ENCODE measurements around the gene SNAPIN.
A peak's percentile ranks its signal among the peaks of the same experiment; 100 is the strongest.

The SNAPIN gene, protein sequence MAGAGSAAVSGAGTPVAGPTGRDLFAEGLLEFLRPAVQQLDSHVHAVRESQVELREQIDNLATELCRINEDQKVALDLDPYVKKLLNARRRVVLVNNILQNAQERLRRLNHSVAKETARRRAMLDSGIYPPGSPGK

DNA sequence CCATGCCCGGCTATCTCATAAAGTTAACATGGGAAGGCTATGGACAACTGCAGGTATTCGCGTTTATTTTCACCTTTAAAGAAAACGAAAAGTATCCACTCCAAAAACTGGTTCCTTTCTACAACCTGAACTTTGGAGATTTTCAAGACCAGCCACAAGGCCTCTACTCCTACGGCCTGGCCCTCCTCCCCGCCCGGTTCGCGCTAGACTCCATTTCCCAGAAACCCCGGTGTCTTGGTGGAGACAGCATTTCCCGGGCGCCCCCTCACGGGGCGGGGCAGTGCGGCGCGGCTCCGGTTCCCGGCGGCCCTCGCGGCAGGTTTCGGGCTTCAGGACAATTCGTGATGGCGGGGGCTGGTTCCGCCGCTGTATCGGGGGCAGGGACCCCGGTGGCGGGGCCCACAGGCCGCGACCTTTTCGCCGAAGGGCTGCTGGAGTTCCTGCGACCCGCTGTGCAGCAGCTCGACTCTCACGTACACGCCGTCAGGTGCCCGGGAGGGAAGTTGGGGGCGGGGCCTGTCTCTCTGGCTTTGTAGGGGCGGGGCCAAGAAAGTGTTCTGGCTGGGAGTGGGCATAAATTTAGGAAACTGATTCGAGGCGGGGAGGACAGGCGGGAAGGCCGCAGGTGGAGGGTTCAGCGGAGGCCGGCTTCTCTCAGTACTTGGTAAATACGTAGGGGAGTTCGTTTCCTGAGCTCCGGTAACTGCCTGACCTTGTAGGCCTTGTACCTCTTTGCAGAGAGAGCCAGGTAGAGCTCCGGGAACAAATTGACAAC, at the start of gene SNAPIN:
Gene SNAPIN, plus strand, starts transcription at position 304 of the 775 bp plus-strand sequence. Its CDS starts 41 bp downstream, at position 345.
- peak; percentile 86 for DNase-seq (ENCODE audit: low spot score)

DNA sequence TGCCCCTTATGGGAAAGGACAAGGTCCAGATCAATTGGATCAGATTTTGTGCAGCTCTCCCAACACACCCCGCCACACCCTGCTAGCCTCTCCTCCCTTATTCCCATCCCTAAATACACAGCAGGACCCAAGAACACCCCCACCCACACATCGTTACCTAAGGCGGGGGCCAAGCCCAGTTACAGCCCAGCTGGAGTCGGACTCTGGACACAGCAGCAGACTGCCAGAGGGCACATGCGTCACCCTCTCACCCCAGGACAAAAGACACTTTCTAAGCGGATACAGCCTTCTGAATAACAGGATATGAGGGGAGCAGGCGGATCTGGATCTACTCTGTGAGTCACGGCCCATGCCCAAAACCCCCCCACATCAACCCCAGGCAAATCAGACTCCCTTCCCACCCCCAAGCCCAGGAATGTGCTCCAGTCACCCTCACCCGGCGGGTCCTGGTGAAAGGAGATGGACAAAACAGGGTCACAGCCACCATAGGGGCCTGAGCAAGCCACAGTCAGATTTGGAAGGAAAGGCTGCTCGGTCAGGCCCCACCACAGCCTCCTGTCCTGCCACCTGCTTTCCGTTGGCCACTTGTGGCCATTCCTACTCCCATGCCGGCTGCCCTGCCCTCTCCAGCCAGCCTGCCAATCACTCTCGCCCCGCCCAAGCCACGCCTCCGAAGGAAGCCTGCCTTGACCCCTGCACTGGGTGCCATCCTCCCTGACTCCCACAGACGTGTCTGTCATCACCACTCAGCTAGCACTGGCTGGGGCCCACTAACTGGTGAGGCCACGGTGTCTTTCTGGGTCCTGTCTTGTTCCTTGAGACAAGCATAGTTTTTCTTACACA, 49.5 kb upstream of the SNAPIN start:
- no peak for DNase-seq (ENCODE audit: low spot score)

DNA sequence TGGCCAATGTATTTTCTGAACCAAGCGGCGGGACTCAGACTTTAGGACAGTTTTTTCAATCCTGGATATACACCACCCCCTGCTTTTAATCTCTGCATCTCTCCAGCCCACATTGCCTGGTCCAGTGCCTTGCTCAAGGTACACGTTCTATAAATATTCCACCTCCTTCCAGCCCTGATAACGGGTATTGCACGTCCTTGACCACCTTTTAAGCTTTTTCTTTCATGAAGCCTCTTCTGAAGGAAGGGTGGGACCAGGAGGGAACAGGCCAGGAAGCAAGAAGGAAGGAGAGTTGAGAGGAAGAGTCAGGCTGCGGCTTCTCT, 49.0 kb upstream of the SNAPIN start:
- no peak for DNase-seq (ENCODE audit: low spot score)

DNA sequence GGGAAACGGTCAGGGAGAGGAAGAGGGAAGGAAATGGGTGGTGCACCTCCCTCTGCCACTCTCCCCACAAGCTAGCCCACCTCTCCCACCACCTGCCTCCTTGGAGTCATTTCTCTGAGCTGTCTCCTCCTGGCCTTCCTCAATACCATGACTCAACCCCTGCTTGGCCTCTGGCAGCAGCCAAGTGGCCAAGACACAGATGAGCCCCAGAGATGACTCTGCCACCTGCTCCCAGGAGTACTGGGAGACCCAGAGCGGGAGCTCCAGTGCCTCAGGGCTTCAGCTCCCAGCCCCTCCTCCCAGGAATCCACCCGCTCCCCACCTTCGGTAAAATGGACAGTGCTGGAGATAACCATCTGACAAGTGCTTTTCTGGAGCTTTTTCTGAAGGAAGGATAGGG, 48.2 kb upstream of the SNAPIN start:
- DNase-seq (ENCODE audit: low spot score), result no peak

DNA sequence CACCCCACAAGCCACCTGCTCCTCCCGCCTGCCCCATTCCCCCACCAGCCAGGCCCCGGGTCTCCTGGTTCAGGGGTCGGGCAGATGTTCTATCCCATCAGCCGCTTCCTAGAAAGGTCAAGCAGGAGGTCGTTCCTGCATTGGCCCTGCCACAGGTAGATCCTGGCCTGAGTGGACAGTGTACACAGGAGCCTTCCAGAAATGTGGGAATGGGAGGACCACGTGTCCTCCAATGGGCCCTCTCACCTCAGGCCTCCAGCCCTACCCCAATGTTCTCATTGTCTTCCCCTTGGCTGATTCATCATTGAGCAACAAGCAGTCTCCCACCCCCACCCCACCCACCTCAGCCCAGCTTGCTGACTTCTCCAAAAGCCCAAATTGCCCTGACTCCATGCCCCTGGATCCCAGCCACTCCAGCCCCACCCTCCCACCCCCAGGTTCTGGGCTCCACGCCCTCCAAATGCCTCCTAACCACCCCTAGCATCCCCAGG, 47.6 kb upstream of the SNAPIN start:
- no peak for DNase-seq (ENCODE audit: low spot score)

DNA sequence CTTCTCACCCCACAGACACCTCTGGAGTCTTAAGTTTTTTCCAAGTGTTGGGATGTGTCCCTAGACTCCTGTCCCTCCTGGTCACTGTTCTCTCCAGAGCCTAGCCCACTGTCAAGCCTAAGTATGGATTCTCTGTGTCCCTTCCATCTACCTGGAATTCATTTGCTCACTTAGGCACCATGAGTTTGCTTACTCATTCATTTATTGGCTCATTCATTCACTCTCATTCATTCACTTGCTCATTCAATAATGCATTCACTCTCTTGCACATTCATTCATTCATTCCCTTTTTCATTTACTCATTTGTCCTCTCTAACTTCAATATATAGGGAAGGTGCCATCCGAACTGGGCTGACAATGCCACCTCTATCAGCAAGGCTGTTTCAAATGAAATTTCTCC, 47.1 kb upstream of the SNAPIN start:
- no peak for DNase-seq (ENCODE audit: low spot score)

DNA sequence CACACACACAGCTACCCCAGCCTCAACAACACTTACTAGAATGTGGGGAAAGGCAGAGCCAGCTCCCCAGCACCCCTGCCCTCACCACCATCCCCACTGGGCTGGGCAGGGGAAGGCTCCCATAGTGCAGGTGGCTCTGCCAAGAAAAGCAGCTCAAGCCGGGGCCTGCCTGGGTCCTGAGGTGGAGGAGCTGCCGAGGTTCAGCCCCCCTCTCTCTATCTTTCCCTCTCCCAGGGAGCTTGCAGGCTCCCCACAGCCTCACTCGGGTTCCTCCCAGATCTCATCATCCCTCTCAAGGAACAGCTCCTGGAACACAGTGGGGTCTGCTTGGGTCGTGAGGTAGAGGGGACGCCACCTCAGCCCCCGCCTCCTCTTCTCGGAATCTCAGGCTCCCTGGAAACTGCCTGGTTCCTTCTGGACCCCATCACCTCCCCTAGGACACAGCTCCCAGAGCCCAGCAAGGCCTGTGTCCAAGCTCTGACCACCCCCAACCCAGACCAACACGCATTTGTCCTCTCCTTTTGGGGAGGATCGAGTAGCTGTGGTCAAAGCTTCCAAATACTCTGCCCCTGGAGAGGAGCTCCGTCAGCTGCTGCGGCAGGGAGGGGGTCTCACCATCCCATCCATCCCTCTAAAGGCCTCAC, 46.3 kb upstream of the SNAPIN start:
- DNase-seq (ENCODE audit: low spot score), result no peak

DNA sequence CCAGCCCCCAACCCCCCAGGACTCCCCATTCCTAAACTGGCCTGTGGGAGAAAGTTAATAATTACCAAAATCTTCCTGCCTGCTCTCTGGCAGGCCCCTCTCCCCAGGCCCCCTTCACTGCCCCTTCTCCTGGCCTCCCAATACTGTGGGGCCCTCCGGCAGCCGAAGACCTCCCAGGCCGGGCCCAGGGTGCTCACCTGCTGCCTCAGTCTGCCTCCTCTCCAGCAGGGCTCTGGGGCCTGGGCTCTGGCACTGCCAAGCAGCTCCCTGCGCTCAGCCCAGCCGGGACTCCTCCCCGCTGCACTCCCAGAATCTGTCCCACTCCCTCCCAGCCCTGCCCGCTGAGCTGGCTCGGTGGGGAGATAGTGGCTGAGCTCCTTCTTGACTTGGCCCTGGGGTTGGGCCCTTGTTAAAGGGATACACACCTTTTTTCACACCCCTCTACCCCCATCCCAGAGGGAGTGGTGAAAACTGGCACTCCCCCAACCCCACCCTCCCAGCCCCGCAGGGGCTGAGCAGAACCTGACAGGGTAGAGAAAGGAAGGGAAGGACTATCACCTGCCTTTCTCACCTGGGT, 45.7 kb upstream of the SNAPIN start, which contains the start of gene S100A16:
Gene S100A16, minus strand, starts transcription at position 383 of the 577 bp plus-strand sequence. CDS start 4,986 bp downstream, outside the sequence.
- no peak for DNase-seq (ENCODE audit: low spot score)

DNA sequence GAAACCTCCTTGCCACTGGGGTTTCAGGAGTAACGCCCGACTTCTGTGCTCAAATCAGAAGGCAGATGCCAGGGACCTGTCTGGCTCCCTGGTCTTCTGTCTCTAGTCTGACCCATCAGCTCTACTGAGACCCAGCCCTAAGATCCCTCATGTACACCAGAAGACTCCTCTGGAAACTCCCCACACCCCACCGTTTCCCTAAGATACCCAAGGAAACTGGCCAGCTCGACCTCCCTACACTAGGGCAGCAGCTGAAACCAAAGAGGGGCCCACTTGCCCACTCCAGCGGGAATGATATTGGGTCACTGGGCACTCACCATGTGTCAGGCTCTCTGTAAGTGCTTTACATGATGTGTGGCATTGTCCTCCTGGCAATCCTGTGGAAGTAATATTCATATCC, 45.1 kb upstream of the SNAPIN start:
- DNase-seq (ENCODE audit: low spot score), result no peak

DNA sequence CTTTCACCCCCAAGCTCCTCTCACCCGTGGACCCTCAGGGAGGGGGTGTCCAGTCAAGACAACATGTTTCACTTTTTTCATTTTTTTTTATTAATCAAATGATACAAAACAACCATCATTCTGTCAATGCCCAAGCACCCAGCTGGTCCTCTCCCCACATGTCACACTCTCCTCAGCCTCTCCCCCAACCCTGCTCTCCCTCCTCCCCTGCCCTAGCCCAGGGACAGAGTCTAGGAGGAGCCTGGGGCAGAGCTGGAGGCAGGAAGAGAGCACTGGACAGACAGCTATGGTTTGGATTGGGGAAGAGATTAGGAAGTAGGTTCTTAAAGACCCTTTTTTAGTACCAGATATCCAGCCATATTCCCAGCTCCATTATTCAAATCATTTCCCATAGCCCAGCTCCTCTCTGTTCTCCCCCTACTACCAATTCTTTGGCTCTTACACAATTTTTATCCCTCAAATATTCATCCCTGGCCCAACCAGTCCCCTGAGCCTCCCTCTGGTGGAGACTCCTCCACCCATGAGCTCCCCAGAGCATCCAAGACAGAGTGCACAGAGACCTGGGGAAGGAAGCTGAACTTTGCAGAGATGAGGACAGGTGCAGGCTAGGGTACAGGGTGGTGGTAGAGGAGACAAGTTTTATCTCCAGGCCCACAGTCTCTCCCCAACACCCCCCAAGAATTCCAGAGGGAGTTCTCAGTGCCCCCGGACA, 44.2 kb upstream of the SNAPIN start:
- DNase-seq (ENCODE audit: low spot score), result no peak

DNA sequence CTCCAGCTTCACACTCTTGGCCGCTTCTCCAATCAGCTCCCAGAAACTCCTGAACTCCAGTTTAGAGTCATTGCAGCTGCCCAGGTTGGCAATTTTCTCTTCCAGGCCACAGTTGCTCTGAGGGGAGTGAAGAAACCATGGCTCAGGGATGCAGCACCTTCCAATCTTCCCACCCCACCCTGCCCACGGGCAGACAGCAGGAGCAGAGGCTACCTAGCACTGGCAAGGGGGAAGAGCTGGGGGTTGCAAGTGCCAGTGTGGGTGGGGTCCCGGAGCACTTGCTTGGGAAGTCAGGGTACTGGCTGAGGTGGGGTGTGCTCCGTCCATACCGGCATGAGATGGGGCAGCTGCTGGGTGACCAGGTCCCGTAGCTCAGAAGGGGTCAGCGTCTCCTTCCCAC, 43.6 kb upstream of the SNAPIN start:
- DNase-seq (ENCODE audit: low spot score), result no peak

DNA sequence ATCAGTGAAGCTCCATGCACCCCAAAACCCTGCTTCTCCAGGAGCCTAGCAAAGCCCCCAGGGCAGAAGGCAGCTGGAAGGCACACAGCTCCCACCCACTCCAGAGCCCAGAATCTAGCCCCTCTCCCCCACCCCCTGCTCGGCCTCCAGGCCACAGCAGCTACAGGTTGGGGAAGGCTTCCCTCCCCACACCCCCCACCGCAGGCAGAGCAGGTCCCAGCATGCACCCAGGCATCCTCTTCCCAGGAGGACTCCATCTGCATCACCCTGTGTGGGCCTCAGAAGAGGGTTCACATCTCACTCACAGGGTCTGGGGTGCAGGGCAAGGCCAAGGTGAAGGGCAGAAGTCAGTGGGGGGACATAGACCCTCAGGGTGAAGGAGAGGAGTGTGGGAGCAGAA, 43.1 kb upstream of the SNAPIN start:
- no peak for DNase-seq (ENCODE audit: low spot score)

DNA sequence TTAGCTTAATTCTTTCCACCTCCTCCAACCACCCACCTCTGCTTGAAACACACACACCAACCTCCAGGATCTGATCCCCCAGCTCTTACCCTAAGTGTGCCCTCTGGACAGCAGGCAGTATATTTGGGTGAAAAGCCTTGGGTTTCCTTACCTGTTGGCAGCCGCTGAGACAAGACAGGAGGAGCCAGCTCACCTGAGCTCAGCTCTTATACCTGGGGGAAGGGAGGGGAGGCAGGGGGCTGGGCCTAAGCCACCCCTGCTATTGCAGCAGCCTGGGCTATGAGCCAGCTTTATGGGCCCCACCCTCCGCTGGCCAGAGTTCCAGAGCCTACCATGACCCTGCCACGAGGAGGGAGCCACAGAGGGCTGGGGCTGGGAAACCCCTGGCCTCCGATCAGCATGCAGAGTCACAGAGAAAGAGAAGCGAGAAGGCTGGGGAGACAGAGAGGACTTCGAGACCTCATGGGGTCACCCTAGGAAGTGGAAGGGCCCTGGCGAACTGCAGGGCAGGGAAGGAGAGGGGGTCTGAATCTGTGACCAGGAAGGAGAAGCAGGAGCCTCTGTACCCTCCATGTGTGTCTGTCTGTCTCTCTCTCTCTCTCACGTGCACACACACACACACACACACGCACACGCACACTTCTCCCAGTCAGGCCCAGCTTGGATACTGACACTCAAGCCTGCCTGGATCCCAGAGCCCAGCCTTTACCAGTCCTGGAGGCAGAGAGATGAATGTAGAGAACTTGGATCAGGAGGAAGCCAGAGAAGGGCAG, 42.2 kb upstream of the SNAPIN start, which contains the start of gene S100A14:
Gene S100A14, minus strand, starts transcription at position 182 of the 773 bp plus-strand sequence. CDS start 467 bp downstream, outside the sequence.
- no peak for DNase-seq (ENCODE audit: low spot score)

DNA sequence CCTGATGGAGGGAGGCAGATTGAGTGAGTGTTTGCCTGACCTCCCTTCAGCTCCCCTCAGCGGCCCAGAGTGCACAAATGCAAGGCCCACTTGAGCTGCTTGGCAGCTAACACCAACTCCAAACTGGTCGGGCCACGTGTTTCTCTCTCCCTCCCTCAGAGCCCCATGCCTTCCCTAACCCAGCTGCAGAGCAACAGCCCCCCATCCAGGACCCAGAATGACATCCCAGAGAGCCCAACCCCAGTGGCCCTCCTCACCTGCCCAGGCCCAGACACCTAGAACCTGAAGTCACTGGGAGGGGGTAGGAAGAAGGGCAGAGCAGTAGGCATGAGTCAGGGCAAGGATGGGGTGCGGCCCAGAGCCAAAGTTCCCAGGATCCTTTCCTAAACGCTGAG, 41.6 kb upstream of the SNAPIN start:
- DNase-seq (ENCODE audit: low spot score), result no peak

DNA sequence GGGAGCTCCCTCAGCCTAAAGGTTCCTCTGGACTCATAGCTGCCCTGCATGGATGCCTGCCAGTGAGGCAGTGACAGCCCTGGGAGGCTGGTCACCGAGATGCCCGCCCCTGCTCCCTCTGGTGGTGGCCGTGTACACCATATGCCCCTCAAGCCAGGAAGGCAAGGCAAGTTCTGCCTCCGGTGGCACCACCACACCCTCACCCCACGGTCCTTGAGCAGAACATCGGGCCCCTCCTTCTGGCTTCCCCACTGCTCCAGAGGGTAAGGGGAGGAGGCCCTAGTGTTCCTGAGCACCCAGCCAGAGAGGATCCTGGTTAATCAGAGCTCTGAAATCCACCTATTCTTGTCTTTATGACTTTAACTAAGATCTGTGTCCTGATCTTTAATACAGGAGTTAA, 40.8 kb upstream of the SNAPIN start:
- DNase-seq (ENCODE audit: low spot score), result peak; percentile 75

DNA sequence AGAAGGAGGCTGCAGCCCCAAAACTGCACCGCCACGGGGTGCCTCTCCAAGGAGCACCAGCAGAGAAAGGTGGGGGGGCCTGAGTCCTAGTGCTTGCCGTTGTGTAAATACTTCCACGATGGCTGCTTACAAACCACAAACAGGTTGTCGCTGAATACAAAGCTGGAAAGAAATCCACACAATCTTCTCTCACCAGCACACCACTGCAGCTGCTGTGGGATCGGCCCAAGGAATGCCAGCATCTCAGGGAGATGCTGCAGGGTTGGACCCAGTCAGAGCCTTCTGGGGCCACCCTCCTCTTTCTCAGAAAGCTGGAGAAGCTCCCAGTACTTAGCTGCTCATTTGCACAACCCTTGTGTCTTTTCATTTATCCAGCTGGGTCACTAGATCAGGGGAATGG, 39.3 kb upstream of the SNAPIN start:
- DNase-seq (ENCODE audit: low spot score), result no peak

DNA sequence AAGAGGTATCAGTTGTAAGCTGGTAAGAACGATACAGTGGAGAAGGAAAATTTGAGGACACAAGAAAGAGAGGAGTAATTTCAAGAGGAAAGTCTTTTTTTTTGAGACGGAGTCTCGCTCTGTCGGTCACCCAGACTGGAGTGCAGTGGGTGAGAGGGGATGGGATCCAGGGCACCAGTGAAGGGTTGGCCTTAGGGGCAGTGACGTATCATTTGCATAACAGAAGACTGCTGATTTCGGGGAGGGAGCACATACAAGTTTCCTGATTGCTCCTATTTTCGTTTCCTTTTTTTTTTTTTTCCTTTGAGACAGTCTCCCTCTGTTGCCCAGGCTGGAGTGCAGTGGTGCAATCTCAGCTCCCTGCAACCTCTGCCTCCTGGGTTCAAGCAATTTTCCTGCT, 35.4 kb upstream of the SNAPIN start:
- DNase-seq (ENCODE audit: low spot score), result no peak

DNA sequence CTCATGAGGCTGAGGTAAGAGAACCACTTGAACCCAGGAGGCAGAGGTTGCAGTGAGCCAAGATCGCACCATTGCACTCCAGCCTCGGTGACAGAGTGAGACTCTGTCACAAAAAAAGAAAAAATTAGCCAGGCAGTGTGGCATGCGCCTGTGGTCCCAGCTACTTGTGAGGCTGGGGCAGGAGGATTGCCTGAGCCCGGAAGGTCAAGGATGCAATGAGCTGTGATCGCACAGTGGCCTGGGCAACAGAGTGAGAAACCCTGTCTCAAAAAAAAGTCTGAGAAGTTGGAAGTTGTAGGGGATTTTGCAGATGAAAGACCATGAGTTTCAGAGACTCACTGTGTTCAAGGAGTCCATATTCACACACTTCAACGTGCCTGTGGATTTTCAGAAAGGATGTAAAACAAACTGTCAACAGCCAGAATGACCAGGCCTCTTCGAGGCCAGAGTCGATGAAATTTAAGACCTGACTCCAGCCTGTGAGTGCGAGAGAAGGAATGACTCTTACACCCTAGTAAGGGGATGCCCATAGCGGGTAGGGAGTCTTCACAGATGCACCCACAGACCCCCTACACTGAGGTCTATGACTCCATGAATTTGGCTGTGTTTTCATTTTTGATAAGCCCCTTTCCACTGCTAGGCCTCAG, 33.4 kb upstream of the SNAPIN start:
- DNase-seq (ENCODE audit: low spot score), result no peak

DNA sequence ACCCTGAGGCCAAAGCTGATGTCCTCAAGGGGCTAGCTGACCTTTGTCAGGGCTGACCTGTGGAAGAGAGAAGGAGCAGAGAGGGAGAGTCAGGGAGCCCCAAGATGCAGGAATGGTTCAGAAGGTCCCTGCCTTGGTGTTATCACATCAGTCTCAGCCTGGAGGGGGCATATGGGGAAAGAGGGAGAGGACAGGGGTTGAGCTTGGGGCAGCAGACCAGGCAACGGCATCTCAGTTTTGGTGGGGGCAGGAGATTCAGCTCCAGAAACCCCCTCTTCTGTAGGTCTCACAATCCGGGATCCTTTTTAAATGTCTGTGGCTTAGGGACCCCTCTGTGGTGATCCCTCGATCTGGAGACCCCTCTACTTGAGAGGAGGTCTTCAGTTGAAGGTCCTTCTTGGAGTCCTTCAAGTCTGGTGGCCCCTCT, 32.0 kb upstream of the SNAPIN start:
- DNase-seq (ENCODE audit: low spot score), result no peak

Measured in CD4-positive, alpha-beta T cell treated with Interleukin-6 at 100 ng/mL for 8 hours (primary cell).